Astrocyte of the spinal cord (primary cell): Measurements from ENCODE around the gene WSB2.
A peak's percentile ranks its signal among the peaks of the same experiment; 100 is the strongest.

Source experiments
- DNase-seq: peaks from one replicate; pipeline ENCODE4 v3.0.0; 2011; ENCODE audit warnings: low read depth, low spot score
- H3K4me3 ChIP-seq: 2 replicates; pipeline ENCODE4 v1.5.1; 2011; ENCODE audit warnings: low read depth, mild to moderate bottlenecking, low read length, moderate library complexity
- in situ Hi-C: cut with HindIII; loops from 2 replicates; pipeline ENCODE4 v1.10.0; 2017; ENCODE audit warnings: low sequenced_read_pairs
- TF ChIP-seq, protein P1 (sequence below): IDR thresholded peaks from 2 replicates; pipeline ENCODE4 v1.5.1; 2012; ENCODE audit warnings: low read depth, mild to moderate bottlenecking, low read length, inconsistent platforms

The WSB2 gene

GRCh38 chr12:118061011-118061872, at the start of gene WSB2:
WSB2 (minus strand) TSS chr12:118061179; CDS start chr12:118061048, 131 bp downstream.
- peak; percentile 69 for DNase-seq

DNA sequence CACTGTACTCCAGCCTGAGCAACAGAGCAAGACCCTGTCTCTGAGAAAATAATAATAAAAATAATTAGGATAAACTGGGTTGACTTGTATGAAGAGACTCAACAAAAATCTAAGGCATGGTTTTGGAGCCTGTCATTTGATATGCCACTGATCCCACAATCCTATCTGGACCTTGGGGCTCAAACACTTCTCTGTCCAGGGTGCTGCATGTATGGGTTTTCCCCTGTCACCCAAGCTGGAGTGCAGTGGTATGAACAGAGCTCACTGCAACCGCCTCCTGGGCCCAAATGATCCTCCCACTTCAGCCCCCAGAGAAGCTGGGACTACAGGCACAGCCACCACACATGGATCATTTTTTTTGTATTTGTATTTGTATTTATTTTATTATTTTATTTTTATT, 48.1 kb upstream of the WSB2 start:
- TF ChIP-seq, protein P1, sequence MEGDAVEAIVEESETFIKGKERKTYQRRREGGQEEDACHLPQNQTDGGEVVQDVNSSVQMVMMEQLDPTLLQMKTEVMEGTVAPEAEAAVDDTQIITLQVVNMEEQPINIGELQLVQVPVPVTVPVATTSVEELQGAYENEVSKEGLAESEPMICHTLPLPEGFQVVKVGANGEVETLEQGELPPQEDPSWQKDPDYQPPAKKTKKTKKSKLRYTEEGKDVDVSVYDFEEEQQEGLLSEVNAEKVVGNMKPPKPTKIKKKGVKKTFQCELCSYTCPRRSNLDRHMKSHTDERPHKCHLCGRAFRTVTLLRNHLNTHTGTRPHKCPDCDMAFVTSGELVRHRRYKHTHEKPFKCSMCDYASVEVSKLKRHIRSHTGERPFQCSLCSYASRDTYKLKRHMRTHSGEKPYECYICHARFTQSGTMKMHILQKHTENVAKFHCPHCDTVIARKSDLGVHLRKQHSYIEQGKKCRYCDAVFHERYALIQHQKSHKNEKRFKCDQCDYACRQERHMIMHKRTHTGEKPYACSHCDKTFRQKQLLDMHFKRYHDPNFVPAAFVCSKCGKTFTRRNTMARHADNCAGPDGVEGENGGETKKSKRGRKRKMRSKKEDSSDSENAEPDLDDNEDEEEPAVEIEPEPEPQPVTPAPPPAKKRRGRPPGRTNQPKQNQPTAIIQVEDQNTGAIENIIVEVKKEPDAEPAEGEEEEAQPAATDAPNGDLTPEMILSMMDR = no peak
- DNase-seq = no peak
- H3K4me3 ChIP-seq = no peak overlapping the region
- in situ Hi-C loops = no loop called here

More at GRCh38 chr12:118061011-118061872, at the start of gene WSB2:
- H3K4me3 ChIP-seq = peak within 1 kb of the TSS; percentile 93
- TF ChIP-seq, protein P1 = no peak
- in situ Hi-C loops = no loop called here

DNA sequence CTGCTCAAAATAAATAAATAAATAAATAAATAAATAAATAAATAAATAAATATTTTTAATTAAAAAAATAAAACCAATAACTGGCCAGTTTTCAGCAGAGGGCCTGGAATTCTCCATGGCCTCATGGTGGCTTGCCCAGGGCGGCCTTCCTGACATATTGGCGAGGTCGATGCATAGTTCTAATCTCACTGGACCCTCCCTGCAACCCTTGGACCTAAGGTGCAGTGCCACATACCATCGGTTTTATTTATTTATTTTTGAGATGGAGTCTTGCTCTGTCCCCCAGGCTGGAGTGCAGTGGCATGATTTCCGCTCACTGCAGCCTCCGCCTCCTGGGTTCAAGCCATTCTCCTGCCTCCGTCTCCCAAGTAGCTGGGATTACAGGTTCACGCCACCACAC, 46.7 kb upstream of the WSB2 start:
- DNase-seq = no peak
- in situ Hi-C loops = no loop called here
- TF ChIP-seq, protein P1 = no peak
- H3K4me3 ChIP-seq = no peak overlapping the region

DNA sequence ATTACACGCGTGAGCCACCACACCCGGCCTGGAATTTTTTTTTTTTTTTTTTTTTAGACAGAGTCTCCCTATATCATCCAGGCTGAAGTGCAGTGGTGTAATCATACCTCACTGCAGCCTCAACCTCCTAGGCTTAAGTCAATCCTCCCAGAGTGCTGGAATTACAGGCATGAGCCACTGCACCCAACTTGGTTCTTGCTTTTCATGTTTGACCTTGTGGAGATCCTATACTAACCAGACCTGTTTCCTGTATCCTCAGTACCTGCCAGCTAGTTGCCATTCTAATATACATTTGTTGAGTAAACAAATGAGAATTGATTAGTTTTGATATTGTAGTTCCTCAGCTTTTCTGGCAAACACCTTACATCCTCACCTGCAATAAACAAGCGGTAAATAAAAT, 46.0 kb upstream of the WSB2 start:
- H3K4me3 ChIP-seq = no peak overlapping the region
- in situ Hi-C loops = no loop called here
- TF ChIP-seq, protein P1 = no peak
- no peak for DNase-seq

GRCh38 chr12:118103601-118104382, 42.8 kb upstream of the WSB2 start, which contains the start of gene VSIG10:
VSIG10 (minus strand) TSS chr12:118104011; CDS start chr12:118103671, 340 bp downstream.
- H3K4me3 ChIP-seq = peak within 1 kb of the TSS; percentile 64
- peak; percentile 65 for DNase-seq
- TF ChIP-seq, protein P1 = no peak
- in situ Hi-C loops = no loop called here

DNA sequence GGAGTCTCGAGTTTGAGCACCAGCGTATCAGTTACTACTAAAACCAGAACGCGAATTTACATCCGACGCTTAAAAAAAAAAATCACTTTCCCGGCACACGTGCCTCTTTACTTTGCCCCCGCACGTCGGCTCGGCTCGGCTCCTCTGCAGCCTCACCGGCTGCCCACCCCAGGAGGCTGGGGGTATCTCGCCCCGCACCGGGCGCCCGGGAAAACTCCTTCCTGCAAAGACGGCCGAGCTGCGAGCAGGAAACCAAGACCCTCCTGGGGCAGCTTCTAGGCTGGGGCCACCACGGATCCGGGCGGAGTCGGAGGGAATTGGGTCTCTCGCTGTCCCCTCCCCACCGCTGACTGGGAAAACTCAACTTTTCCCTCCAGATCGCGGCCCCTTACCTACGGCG, 42.2 kb upstream of the WSB2 start:
- in situ Hi-C loops = no loop called here
- DNase-seq = peak; percentile 30

More for the DNA sequence above, 42.2 kb upstream of the WSB2 start:
- peak overlapping the region; percentile 64 for H3K4me3 ChIP-seq
- TF ChIP-seq, protein P1 = no peak
